ENCODE data around the gene LSAMP.

LSAMP gene

GRCh38 chr3:116302087-116302747 is 143.1 kb downstream of the LSAMP start:
- TF ChIP-seq, protein P1, sequence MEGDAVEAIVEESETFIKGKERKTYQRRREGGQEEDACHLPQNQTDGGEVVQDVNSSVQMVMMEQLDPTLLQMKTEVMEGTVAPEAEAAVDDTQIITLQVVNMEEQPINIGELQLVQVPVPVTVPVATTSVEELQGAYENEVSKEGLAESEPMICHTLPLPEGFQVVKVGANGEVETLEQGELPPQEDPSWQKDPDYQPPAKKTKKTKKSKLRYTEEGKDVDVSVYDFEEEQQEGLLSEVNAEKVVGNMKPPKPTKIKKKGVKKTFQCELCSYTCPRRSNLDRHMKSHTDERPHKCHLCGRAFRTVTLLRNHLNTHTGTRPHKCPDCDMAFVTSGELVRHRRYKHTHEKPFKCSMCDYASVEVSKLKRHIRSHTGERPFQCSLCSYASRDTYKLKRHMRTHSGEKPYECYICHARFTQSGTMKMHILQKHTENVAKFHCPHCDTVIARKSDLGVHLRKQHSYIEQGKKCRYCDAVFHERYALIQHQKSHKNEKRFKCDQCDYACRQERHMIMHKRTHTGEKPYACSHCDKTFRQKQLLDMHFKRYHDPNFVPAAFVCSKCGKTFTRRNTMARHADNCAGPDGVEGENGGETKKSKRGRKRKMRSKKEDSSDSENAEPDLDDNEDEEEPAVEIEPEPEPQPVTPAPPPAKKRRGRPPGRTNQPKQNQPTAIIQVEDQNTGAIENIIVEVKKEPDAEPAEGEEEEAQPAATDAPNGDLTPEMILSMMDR (conservative IDR thresholded peaks at IDR 0.05; ENCODE audit: low read depth, low read length): no peak
- no peak for DNase-seq (ENCODE audit: low read depth)
- no peak overlapping the region for H3K4me3 ChIP-seq (ENCODE audit: low read depth, low read length)

GRCh38 chr3:116301422-116301821 is 143.9 kb downstream of the LSAMP start:
- DNase-seq (ENCODE audit: low read depth): no peak
- H3K4me3 ChIP-seq (ENCODE audit: low read depth, low read length): no peak overlapping the region
- TF ChIP-seq, protein P1 (conservative IDR thresholded peaks at IDR 0.05; ENCODE audit: low read depth, low read length): no peak

DNA sequence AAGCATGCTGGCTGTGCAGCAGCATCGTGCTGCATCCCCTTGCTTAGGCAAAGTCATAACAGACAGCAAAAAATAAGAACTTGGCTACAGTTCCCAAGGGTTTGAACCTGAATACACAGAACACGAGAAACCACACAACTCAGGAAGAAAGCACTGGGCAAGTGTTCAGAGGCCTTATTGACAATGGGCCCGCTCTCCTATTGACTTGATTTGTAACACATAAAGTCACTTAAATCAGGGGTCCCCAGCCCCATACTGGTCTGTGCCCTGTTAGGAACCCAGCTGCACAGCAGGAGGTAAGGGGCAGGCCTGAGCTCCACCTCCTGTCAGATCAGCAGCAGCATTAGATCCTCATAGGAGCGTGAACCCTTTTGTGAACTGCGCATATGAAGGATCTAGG is 145.1 kb downstream of the LSAMP start:
- TF ChIP-seq, protein P1 (conservative IDR thresholded peaks at IDR 0.05; ENCODE audit: low read depth, low read length): no peak
- no peak overlapping the region for H3K4me3 ChIP-seq (ENCODE audit: low read depth, low read length)
- no peak for DNase-seq (ENCODE audit: low read depth)

- peak; percentile 15 for DNase-seq (ENCODE audit: low read depth)
- H3K4me3 ChIP-seq (ENCODE audit: low read depth, low read length): no peak overlapping the region
- TF ChIP-seq, protein P1 (conservative IDR thresholded peaks at IDR 0.05; ENCODE audit: low read depth, low read length): no peak
These were observed 145.6 kb downstream of the LSAMP start for GRCh38 chr3:116299646-116300081.

DNA sequence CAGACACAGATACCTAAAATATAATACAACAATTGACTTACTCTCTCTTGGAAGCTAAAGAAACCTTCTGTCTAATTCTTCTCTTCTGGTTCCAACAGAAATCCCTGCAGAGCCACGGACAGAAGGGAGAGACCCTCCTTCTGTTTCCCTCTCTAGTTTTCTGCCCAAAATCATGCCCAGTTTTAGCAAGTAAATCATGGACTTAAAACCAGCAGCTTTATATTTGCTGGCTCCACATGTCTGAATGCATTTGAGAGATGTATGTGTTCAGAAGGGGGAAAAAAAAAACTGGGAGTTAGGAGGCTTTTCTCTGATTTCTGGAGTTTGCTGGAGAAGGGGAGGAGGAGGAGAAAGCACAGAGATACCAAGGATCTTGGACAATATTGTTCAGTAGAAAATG is 147.1 kb downstream of the LSAMP start:
- no peak for DNase-seq (ENCODE audit: low read depth)
- H3K4me3 ChIP-seq (ENCODE audit: low read depth, low read length): no peak overlapping the region
- TF ChIP-seq, protein P1 (conservative IDR thresholded peaks at IDR 0.05; ENCODE audit: low read depth, low read length): no peak

GRCh38 chr3:116291141-116291540 is 154.1 kb downstream of the LSAMP start:
- no peak overlapping the region for H3K4me3 ChIP-seq (ENCODE audit: low read depth, low read length)
- DNase-seq (ENCODE audit: low read depth): no peak
- TF ChIP-seq, protein P1 (conservative IDR thresholded peaks at IDR 0.05; ENCODE audit: low read depth, low read length): no peak

- TF ChIP-seq, protein P1 (conservative IDR thresholded peaks at IDR 0.05; ENCODE audit: low read depth, low read length): no peak
- DNase-seq (ENCODE audit: low read depth): no peak
These were observed 156.8 kb downstream of the LSAMP start for GRCh38 chr3:116288485-116288884.

More at GRCh38 chr3:116288485-116288884, 156.8 kb downstream of the LSAMP start:
- H3K4me3 ChIP-seq (ENCODE audit: low read depth, low read length): no peak overlapping the region
